ENCODE results near the gene MOB3C.

DNA sequence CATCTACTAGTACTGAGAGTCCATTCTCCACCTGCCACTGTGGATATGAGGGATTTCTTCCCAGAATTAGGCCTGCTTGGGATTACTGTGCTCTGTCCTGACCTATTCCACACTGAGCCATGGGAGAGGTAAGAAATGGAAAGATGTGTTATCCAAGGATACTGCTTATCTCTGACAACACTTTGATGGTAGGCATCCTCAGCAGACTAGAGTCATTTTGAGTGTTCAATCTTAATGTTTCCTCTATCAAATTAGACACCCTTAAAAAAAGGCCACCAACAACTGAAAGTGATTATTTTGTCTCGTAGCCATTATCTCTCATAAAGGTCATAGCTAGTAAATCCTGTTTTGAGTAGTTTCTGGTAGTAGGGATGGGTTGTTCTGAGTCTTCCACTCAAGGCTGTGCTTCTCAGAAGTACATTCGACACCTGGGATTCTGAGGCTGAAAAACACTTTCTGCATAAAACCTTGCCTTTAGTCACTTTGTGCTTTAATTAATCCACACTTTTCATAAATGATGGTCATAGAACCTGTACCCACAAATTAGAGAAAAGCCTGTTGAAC is 42.8 kb upstream of the MOB3C start:
- TF ChIP-seq, protein P1, sequence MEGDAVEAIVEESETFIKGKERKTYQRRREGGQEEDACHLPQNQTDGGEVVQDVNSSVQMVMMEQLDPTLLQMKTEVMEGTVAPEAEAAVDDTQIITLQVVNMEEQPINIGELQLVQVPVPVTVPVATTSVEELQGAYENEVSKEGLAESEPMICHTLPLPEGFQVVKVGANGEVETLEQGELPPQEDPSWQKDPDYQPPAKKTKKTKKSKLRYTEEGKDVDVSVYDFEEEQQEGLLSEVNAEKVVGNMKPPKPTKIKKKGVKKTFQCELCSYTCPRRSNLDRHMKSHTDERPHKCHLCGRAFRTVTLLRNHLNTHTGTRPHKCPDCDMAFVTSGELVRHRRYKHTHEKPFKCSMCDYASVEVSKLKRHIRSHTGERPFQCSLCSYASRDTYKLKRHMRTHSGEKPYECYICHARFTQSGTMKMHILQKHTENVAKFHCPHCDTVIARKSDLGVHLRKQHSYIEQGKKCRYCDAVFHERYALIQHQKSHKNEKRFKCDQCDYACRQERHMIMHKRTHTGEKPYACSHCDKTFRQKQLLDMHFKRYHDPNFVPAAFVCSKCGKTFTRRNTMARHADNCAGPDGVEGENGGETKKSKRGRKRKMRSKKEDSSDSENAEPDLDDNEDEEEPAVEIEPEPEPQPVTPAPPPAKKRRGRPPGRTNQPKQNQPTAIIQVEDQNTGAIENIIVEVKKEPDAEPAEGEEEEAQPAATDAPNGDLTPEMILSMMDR (IDR thresholded peaks at IDR 0.05): no peak
- no peak for TF ChIP-seq EZH2 (IDR thresholded peaks at IDR 0.05)

All from neural progenitor cell (in vitro differentiated cells).